GM23338 (cell line): ENCODE data around the gene RABL3.

ENCODE experiments used
- EZH2 ChIP-seq: fragments of 200-600 bp; sonication (generic); IDR thresholded peaks from one replicate; pipeline ENCODE4 v1.8.0; 2017; ENCODE audit warnings: antibody characterized with exemption, mild to moderate bottlenecking, low read depth; ENCODE audit not compliant: unreplicated experiment
- EZH2phosphoT487 ChIP-seq: fragments of 200-600 bp; sonication (generic); IDR thresholded peaks from one replicate; pipeline ENCODE4 v1.8.1; 2018; ENCODE audit warnings: antibody characterized with exemption; ENCODE audit not compliant: unreplicated experiment
- POLR2AphosphoS5 ChIP-seq: IDR thresholded peaks from 2 replicates; pipeline ENCODE4 v1.6.1; 2016; ENCODE audit warnings: antibody characterized with exemption, low read depth
- ZNF114 ChIP-seq: fragments of 250-450 bp; sonication (Bioruptor Pico); IDR thresholded peaks from 2 replicates; pipeline ENCODE4 v1.5.0; 2020; ENCODE audit warnings: mild to moderate bottlenecking, moderate library complexity
- TF ChIP-seq, protein P1 (sequence below), 2 experiments: fragments of 200-600 bp in 1 of 2; sonication (generic) in 1 of 2; conservative IDR thresholded peaks; 2 replicates each; pipeline versions ENCODE4 v1.5.1 to v1.6.1; 2016 to 2017; ENCODE audit warnings: antibody characterized with exemption in 2 of 2, low read depth in 2 of 2, mild to moderate bottlenecking in 2 of 2, moderate library complexity in 1 of 2
- TF ChIP-seq, protein P2 (sequence below): IDR thresholded peaks from 2 replicates; pipeline ENCODE4 v1.6.1; 2016; ENCODE audit warnings: antibody characterized with exemption

DNA sequence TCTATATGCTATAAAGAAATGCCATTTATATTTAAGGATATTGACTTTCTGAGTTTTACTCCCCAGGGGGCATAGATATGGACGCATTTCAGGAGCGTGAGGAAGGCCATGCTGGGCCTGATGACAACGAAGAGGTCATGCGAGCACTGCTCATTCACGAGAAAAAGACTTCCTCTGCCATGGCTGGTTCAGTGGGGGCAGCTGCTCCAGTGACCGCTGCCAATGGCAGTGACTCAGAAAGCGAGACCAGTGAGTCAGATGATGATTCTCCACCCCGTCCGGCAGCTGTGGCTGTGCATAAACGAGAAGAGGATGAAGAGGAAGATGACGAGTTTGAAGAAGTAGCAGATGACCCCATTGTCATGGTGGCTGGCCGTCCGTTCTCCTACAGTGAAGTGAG, 38.7 kb upstream of the RABL3 start:
- TF ChIP-seq, protein P1, sequence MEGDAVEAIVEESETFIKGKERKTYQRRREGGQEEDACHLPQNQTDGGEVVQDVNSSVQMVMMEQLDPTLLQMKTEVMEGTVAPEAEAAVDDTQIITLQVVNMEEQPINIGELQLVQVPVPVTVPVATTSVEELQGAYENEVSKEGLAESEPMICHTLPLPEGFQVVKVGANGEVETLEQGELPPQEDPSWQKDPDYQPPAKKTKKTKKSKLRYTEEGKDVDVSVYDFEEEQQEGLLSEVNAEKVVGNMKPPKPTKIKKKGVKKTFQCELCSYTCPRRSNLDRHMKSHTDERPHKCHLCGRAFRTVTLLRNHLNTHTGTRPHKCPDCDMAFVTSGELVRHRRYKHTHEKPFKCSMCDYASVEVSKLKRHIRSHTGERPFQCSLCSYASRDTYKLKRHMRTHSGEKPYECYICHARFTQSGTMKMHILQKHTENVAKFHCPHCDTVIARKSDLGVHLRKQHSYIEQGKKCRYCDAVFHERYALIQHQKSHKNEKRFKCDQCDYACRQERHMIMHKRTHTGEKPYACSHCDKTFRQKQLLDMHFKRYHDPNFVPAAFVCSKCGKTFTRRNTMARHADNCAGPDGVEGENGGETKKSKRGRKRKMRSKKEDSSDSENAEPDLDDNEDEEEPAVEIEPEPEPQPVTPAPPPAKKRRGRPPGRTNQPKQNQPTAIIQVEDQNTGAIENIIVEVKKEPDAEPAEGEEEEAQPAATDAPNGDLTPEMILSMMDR (conservative IDR thresholded peaks at IDR 0.05; ENCODE audit: low read depth in 2 of 2), result no peak
- TF ChIP-seq POLR2AphosphoS5 (no peak), EZH2 (no peak), ZNF114 (CRISPR knock-in tag) (no peak), EZH2phosphoT487 (no peak)
- TF ChIP-seq, protein P2, sequence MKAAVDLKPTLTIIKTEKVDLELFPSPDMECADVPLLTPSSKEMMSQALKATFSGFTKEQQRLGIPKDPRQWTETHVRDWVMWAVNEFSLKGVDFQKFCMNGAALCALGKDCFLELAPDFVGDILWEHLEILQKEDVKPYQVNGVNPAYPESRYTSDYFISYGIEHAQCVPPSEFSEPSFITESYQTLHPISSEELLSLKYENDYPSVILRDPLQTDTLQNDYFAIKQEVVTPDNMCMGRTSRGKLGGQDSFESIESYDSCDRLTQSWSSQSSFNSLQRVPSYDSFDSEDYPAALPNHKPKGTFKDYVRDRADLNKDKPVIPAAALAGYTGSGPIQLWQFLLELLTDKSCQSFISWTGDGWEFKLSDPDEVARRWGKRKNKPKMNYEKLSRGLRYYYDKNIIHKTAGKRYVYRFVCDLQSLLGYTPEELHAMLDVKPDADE, result no peak
